DMS153 (cell line): ENCODE measurements around the gene RAB11B.
"Not testable (repeated sequence)": the region's sequence is repeated elsewhere in the genome, so short reads cannot be mapped to it uniquely, and the experiment has no call there.

Source experiments
- DNase-seq: peaks from one replicate; lab custom pipeline; 2025; lab: John Stamatoyannopoulos, UW

RAB11B gene

GRCh38 chr19:8429044-8429443, 38.9 kb downstream of the RAB11B start:
- no peak for DNase-seq

- DNase-seq = no peak
Observed at GRCh38 chr19:8429826-8430225, 39.7 kb downstream of the RAB11B start.

GRCh38 chr19:8430650-8431049, 40.5 kb downstream of the RAB11B start:
- DNase-seq = no peak

GRCh38 chr19:8438236-8438635, 48.1 kb downstream of the RAB11B start:
- DNase-seq = no peak

GRCh38 chr19:8441725-8442544, 51.8 kb downstream of the RAB11B start:
- no peak for DNase-seq

- not testable (repeated sequence) for DNase-seq
Observed at GRCh38 chr19:8444140-8444676, 54.0 kb downstream of the RAB11B start.

- DNase-seq = peak; percentile 97
Observed at GRCh38 chr19:8444677-8445487, 54.7 kb downstream of the RAB11B start, which contains the start of gene HNRNPM. Gene HNRNPM (plus strand): TSS chr19:8444975. CDS start chr19:8444999, 24 bp downstream.

- DNase-seq = no peak
Observed at GRCh38 chr19:8445488-8446001, 55.4 kb downstream of the RAB11B start.

GRCh38 chr19:8446061-8446709, 56.0 kb downstream of the RAB11B start:
- no peak for DNase-seq

- no peak for DNase-seq
Observed at GRCh38 chr19:8449830-8450229, 59.7 kb downstream of the RAB11B start.

- no peak for DNase-seq
Observed at GRCh38 chr19:8451377-8451776, 61.2 kb downstream of the RAB11B start.

- no peak for DNase-seq
Observed at GRCh38 chr19:8451885-8452284, 61.7 kb downstream of the RAB11B start.

- no peak for DNase-seq
Observed at GRCh38 chr19:8452446-8453123, 62.4 kb downstream of the RAB11B start.

GRCh38 chr19:8453616-8454015, 63.5 kb downstream of the RAB11B start:
- no peak for DNase-seq
